ENCODE data around the gene MAP2.

GRCh38 chr2:209633911-209634310 lies 210.1 kb downstream of the MAP2 start:
- TF ChIP-seq CTCF (conservative IDR thresholded peaks at IDR 0.05) (no peak), EZH2 (IDR thresholded peaks at IDR 0.05; ENCODE audit: low read depth) (no peak)

Measured in PC-9 (cell line).